HG03432 (cell line): Measurements from ENCODE around the gene MAST3.
"Not testable (repeated sequence)": the region's sequence is repeated elsewhere in the genome, so short reads cannot be mapped to it uniquely, and the experiment has no call there.

Experiments used
- ATAC-seq: cut with Tn5 transposase; IDR thresholded peaks from one replicate; pipeline ENCODE4 v1.9.1; 2021; ENCODE audit warnings: mild to moderate bottlenecking, moderate library complexity; ENCODE audit not compliant: unreplicated experiment

The MAST3 gene

GRCh38 chr19:18156841-18157464 is 59.4 kb downstream of the MAST3 start:
- ATAC-seq = no peak

GRCh38 chr19:18157465-18158063 is 60.0 kb downstream of the MAST3 start:
- no peak for ATAC-seq

GRCh38 chr19:18158467-18158866 is 60.9 kb downstream of the MAST3 start:
- no peak for ATAC-seq

GRCh38 chr19:18159059-18159616 is 61.6 kb downstream of the MAST3 start:
- ATAC-seq = not testable (repeated sequence)

GRCh38 chr19:18159810-18160209 is 62.2 kb downstream of the MAST3 start:
- ATAC-seq = no peak

- ATAC-seq = no peak
Measured at GRCh38 chr19:18160493-18160970, 63.0 kb downstream of the MAST3 start.

GRCh38 chr19:18160971-18161635 is 63.5 kb downstream of the MAST3 start:
- ATAC-seq = peak; percentile 70

- ATAC-seq = peak; percentile 3
Measured at GRCh38 chr19:18161636-18162002, 64.0 kb downstream of the MAST3 start.

- no peak for ATAC-seq
Measured at GRCh38 chr19:18164072-18164471, 66.5 kb downstream of the MAST3 start.

- no peak for ATAC-seq
Measured at GRCh38 chr19:18165794-18166544, 68.4 kb downstream of the MAST3 start.

GRCh38 chr19:18167011-18167410 is 69.4 kb downstream of the MAST3 start:
- no peak for ATAC-seq

GRCh38 chr19:18167975-18168645 is 70.5 kb downstream of the MAST3 start:
- ATAC-seq = peak; percentile 27

GRCh38 chr19:18168673-18169381 is 71.2 kb downstream of the MAST3 start:
- no peak for ATAC-seq

GRCh38 chr19:18170714-18171255 is 73.2 kb downstream of the MAST3 start:
- ATAC-seq = peak; percentile 24

GRCh38 chr19:18171605-18172327 is 74.2 kb downstream of the MAST3 start:
- no peak for ATAC-seq

GRCh38 chr19:18172331-18173053 is 74.9 kb downstream of the MAST3 start:
- no peak for ATAC-seq

- peak; percentile 8 for ATAC-seq
Measured at GRCh38 chr19:18173054-18173571, 75.5 kb downstream of the MAST3 start.
